Natural killer cell (primary cell): ENCODE data around the gene PLEKHG3. TPM values are rescaled to one million over a fixed set of nuclear protein-coding genes. Genes with fewer than 3 reads are reported as not detected.
A peak's percentile ranks its signal among the peaks of the same experiment; 100 is the strongest.

Experiments
- ATAC-seq, 3 donors: fragments of 150-1000 bp in 2 of 3; fragments of 200-7000 bp in 1 of 3; cut with Tn5 transposase; 1 replicate in 1 of 3; 2 replicates in 2 of 3; pipeline ENCODE4 v1.10.0; 2021; ENCODE audit warnings: mild to moderate bottlenecking in 2 of 3, moderate library complexity in 2 of 3
- DNase-seq, 2 donors: peaks; one replicate each; pipeline versions ENCODE4 v3.0.0 to v3.0.0-alpha.2; 2013 to 2021; ENCODE audit warnings: mixed read lengths in 1 of 2
- H3K27ac ChIP-seq: one replicate; pipeline ENCODE4 v1.5.1; 2013; ENCODE audit warnings: mild to moderate bottlenecking, low read length
- H3K27me3 ChIP-seq: one replicate; pipeline ENCODE4 v1.6.1; 2013; ENCODE audit warnings: low read length; ENCODE audit not compliant: control insufficient read depth, insufficient read depth
- H3K36me3 ChIP-seq: one replicate; pipeline ENCODE4 v1.6.1; 2013; ENCODE audit warnings: low read length; ENCODE audit not compliant: control insufficient read depth, insufficient read depth
- H3K4me1 ChIP-seq: one replicate; pipeline ENCODE4 v1.6.1; 2013; ENCODE audit warnings: low read length; ENCODE audit not compliant: control insufficient read depth, insufficient read depth
- H3K4me3 ChIP-seq: one replicate; pipeline ENCODE4 v1.5.1; 2013; ENCODE audit warnings: low read length
- H3K9me3 ChIP-seq: one replicate; pipeline ENCODE4 v1.6.1; 2013; ENCODE audit warnings: low read length; ENCODE audit not compliant: control insufficient read depth, insufficient read depth
- H3K27ac Mint-ChIP-seq, 2 donors: one replicate each; pipeline ENCODE4 v1.8.0; 2022; ENCODE audit warnings: mild to moderate bottlenecking in 2 of 2, mixed read lengths in 2 of 2, moderate library complexity in 1 of 2
- H3K27me3 Mint-ChIP-seq, 2 donors: one replicate each; pipeline ENCODE4 v1.8.0; 2022; ENCODE audit warnings: low read depth in 2 of 2, mixed read lengths in 2 of 2
- H3K36me3 Mint-ChIP-seq: one replicate; pipeline ENCODE4 v1.8.0; 2022; ENCODE audit warnings: mixed read lengths
- H3K4me1 Mint-ChIP-seq, 2 donors: one replicate each; pipeline ENCODE4 v1.8.0; 2022; ENCODE audit warnings: mixed read lengths in 2 of 2
- H3K4me3 Mint-ChIP-seq: one replicate; pipeline ENCODE4 v1.8.0; 2022; ENCODE audit warnings: mild to moderate bottlenecking, moderate library complexity, mixed read lengths
- H3K9me3 Mint-ChIP-seq, 2 donors: one replicate each; pipeline ENCODE4 v1.8.0; 2022; ENCODE audit warnings: mixed read lengths in 2 of 2
- CTCF ChIP-seq: fragments of 200-600 bp; IDR thresholded peaks from one replicate; pipeline ENCODE4 v1.8.0; 2022; ENCODE audit warnings: antibody characterized with exemption
- WGBS: methylation state at CpG from one replicate; pipeline ENCODE4 v1.1.7; 2013; ENCODE audit warnings: missing lambda C conversion rate; ENCODE audit not compliant: insufficient coverage; 5-methylcytosine and 5-hydroxymethylcytosine counted together
- intact Hi-C: fragments of 100-400 bp; cut with micrococcal nuclease; formaldehyde crosslinking; loops from one replicate; pipeline ENCODE4 v1.14.2; 2022
- total RNA-seq, 4 donors: library from RNA; stranded (reverse); fragments of 120-200 nt in 1 of 4; gene quantifications; one replicate each; pipeline versions ENCODE4 v1.2.3 to v1.2.4, GENCODE V29; 2013 to 2022

Gene PLEKHG3
- total RNA-seq, 3 donors from 2014 or later (not counting 1 experiment from before 2014, with no cell fraction given): 184 to 285 (median 225) TPM

DNA sequence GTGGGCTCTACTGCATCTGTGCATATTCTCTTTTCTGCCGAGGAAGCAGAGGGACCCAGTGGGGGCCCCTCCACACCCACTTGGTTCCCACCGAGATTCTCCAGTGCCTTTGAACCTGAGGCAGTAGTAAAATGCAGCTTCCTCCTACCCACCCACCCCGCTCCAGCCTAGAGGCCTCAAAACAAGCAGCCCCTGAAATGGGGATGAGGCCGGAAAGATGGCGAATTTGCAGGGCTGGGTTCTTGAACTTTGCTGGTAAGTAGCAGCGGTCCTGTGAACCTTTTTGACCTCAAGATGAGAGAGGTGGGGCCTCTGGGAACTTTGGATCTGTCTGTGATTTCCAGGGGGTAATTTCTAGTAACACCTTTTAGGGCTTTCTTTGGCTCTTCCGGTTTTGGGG, 15.4 kb downstream of the PLEKHG3 start:
- H3K4me1 Mint-ChIP-seq: peaks cover 94 to 96% of the 10 kb centered on the region in 2 donors

GRCh38 chr14:64720131-64720576, 15.9 kb downstream of the PLEKHG3 start:
- H3K36me3 ChIP-seq: peaks cover 4% of the 10 kb centered on the region
- H3K27me3 ChIP-seq: no peaks in the 10 kb centered on the region
- Mint-ChIP-seq H3K36me3 (no peaks in the 10 kb centered on the region), H3K4me1 (peaks cover 94 to 96% of the 10 kb centered on the region in 2 donors), H3K27ac (peak overlapping the region; percentile 76 to 86), H3K9me3 (no peaks in the 10 kb centered on the region), H3K27me3 (no peaks in the 10 kb centered on the region), H3K4me3 (peak overlapping the region; percentile 56)
- H3K9me3 ChIP-seq: no peaks in the 10 kb centered on the region
- intact Hi-C loops: loop anchor here (5.0 kb wide), 2 partner anchors 37 to 48 kb away; no protein-coding TSS in a partner anchor
- TF ChIP-seq CTCF: no peak
- no peak for ATAC-seq
- H3K4me3 ChIP-seq: no peak overlapping the region
- peak overlapping the region; percentile 81 for H3K27ac ChIP-seq
- peaks cover 99% of the 10 kb centered on the region for H3K4me1 ChIP-seq
- WGBS: 94% methylated on average over 7 of the region's 7 CpGs
- no peak for DNase-seq

More for the DNA sequence above, 15.4 kb downstream of the PLEKHG3 start:
- Histone ChIP-seq H3K4me1 (peaks cover 99% of the 10 kb centered on the region), H3K27ac (peak overlapping the region; percentile 81), H3K4me3 (no peak overlapping the region), H3K36me3 (peaks cover 4% of the 10 kb centered on the region), H3K9me3 (no peaks in the 10 kb centered on the region), H3K27me3 (no peaks in the 10 kb centered on the region)
- intact Hi-C loops: no loop called here
- ATAC-seq (no peak), DNase-seq (no peak)
- peaks cover under 1% of the 10 kb centered on the region for H3K36me3 Mint-ChIP-seq
- 89% methylated on average over 6 of the region's 7 CpGs for WGBS
- H3K27me3 Mint-ChIP-seq: no peaks in the 10 kb centered on the region
- TF ChIP-seq CTCF: no peak
- peak overlapping the region; percentile 56 for H3K4me3 Mint-ChIP-seq
- H3K27ac Mint-ChIP-seq: peak overlapping the region; percentile 76 to 86
- H3K9me3 Mint-ChIP-seq: no peaks in the 10 kb centered on the region

DNA sequence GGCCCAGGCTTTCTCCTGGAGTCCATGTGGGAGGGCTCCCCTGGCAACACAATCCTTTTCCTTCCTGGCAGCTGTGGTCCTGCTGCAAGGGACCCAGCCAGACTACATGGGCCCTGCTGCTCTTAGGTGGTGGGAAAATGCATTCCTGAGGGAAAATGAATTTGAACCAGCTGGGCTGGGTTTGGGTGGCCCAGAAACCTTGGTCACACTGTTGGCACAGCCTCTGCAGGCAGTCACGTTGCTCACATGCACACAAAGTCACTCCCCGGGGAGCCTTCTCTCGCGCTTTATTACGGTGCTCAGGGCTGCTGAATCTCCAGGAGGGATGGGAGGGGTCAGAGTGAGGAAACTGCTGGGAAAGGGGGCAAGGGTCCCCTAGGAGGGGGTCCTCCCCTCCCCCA, 17.2 kb downstream of the PLEKHG3 start:
- Mint-ChIP-seq H3K4me1 (peaks cover 96 to 97% of the 10 kb centered on the region in 2 donors), H3K27me3 (no peaks in the 10 kb centered on the region), H3K4me3 (peak overlapping the region; percentile 92), H3K9me3 (no peaks in the 10 kb centered on the region), H3K27ac (peak overlapping the region; percentile 76 to 86), H3K36me3 (no peaks in the 10 kb centered on the region)
- no peak for TF ChIP-seq CTCF
- no peak for DNase-seq
- Histone ChIP-seq H3K27me3 (no peaks in the 10 kb centered on the region), H3K36me3 (peaks cover 4% of the 10 kb centered on the region), H3K4me1 (peaks cover 99% of the 10 kb centered on the region), H3K4me3 (no peak overlapping the region), H3K27ac (peak overlapping the region; percentile 81), H3K9me3 (no peaks in the 10 kb centered on the region)
- intact Hi-C loops: loop anchor here (5.0 kb wide), 2 partner anchors 36 to 49 kb away; no protein-coding TSS in a partner anchor
- ATAC-seq: no peak
- 41% methylated on average over 5 of the region's 5 CpGs for WGBS

- 87% methylated on average over 9 of the region's 9 CpGs for WGBS
- no peaks in the 10 kb centered on the region for H3K9me3 Mint-ChIP-seq
- Histone ChIP-seq H3K9me3 (no peaks in the 10 kb centered on the region), H3K4me3 (no peak overlapping the region), H3K27me3 (no peaks in the 10 kb centered on the region), H3K4me1 (peaks cover 99% of the 10 kb centered on the region), H3K27ac (peak overlapping the region; percentile 81), H3K36me3 (no peaks in the 10 kb centered on the region)
- no peak for ATAC-seq
- H3K36me3 Mint-ChIP-seq: no peaks in the 10 kb centered on the region
- intact Hi-C loops: loop anchor here (5.0 kb wide), 2 partner anchors 35 to 50 kb away; no protein-coding TSS in a partner anchor
- peak overlapping the region; percentile 76 to 86 for H3K27ac Mint-ChIP-seq
- no peak for DNase-seq
- no peak for TF ChIP-seq CTCF
- H3K4me1 Mint-ChIP-seq: peaks cover 96 to 97% of the 10 kb centered on the region in 2 donors
- peak overlapping the region; percentile 92 for H3K4me3 Mint-ChIP-seq
- no peaks in the 10 kb centered on the region for H3K27me3 Mint-ChIP-seq
These were observed 17.7 kb downstream of the PLEKHG3 start for GRCh38 chr14:64721899-64722298.
